Mammary epithelial cell (primary cell): ENCODE results near the gene NKG7.

ENCODE experiments used
- EZH2 ChIP-seq: IDR thresholded peaks from 2 replicates; pipeline ENCODE4 v1.6.1; 2012; ENCODE audit warnings: low read length, inconsistent platforms, borderline replicate concordance
- TF ChIP-seq, protein P1 (sequence below), 2 donors: IDR thresholded peaks in 1 of 2; conservative IDR thresholded peaks in 1 of 2; 2 replicates each; pipeline ENCODE4 v1.5.1; 2011 to 2012; ENCODE audit warnings: inconsistent platforms in 2 of 2, low read length in 2 of 2, mild to moderate bottlenecking in 2 of 2, control low read depth in 1 of 2, low read depth in 1 of 2; ENCODE audit not compliant: insufficient read depth in 1 of 2; ENCODE audit errors: extremely low read depth in 1 of 2

DNA sequence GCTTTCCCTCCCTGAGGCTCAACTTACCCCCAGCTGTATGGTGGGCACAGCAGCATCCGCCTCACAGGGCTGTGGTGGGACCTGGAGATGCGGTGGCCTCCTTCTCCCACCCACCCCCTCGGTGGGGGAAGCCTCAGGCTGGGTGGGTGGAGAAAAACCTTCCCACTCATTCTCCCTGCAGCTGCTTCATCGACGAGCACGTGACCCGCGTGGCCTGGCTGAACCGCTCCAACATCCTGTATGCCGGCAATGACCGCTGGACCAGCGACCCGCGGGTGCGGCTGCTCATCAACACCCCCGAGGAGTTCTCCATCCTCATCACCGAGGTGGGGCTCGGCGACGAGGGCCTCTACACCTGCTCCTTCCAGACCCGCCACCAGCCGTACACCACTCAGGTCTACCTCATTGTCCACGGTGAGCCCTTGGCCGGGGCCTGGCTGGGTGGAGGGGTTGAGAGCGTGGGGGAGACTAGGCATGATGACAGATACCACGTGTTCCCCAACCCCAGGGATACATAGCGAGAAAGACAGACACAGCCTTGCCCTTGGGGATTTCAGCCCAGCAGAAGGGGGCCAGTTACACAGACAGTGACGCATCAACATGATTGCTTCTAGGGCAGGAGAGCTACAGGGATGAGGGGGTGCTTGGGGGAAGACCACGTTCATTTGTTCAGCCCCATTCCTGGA is 48.8 kb downstream of the NKG7 start:
- TF ChIP-seq, protein P1, sequence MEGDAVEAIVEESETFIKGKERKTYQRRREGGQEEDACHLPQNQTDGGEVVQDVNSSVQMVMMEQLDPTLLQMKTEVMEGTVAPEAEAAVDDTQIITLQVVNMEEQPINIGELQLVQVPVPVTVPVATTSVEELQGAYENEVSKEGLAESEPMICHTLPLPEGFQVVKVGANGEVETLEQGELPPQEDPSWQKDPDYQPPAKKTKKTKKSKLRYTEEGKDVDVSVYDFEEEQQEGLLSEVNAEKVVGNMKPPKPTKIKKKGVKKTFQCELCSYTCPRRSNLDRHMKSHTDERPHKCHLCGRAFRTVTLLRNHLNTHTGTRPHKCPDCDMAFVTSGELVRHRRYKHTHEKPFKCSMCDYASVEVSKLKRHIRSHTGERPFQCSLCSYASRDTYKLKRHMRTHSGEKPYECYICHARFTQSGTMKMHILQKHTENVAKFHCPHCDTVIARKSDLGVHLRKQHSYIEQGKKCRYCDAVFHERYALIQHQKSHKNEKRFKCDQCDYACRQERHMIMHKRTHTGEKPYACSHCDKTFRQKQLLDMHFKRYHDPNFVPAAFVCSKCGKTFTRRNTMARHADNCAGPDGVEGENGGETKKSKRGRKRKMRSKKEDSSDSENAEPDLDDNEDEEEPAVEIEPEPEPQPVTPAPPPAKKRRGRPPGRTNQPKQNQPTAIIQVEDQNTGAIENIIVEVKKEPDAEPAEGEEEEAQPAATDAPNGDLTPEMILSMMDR (conservative IDR thresholded peaks at IDR 0.05 in 1 of 2, IDR thresholded peaks at IDR 0.05 in 1 of 2; ENCODE audit: extremely low read depth in 1 of 2, insufficient read depth in 1 of 2, low read depth in 1 of 2, low read length in 2 of 2) = no peak
- TF ChIP-seq EZH2 = no peak
